GM12891 (cell line): ENCODE data around the gene EFNA4.

Experiments used
- PAX5 ChIP-seq: IDR thresholded peaks from 2 replicates; pipeline ENCODE4 v1.6.1; 2011; ENCODE audit warnings: low read length, moderate library complexity, mild to moderate bottlenecking; ENCODE audit not compliant: insufficient read depth, severe bottlenecking
- POLR2A ChIP-seq: IDR thresholded peaks from 2 replicates; pipeline ENCODE4 v1.6.1; 2011; ENCODE audit warnings: low read depth, low read length, control low read depth
- POLR2AphosphoS5 ChIP-seq: IDR thresholded peaks from 2 replicates; pipeline ENCODE4 v1.6.1; 2011; ENCODE audit warnings: low read depth, low read length, control low read depth
- TAF1 ChIP-seq: IDR thresholded peaks from 2 replicates; pipeline ENCODE4 v1.6.1; 2011; ENCODE audit warnings: low read depth, low read length, control low read depth

GRCh38 chr1:155077346-155077745 lies 13.8 kb downstream of the EFNA4 start:
- TF ChIP-seq POLR2A, result no peak
- TF ChIP-seq TAF1, result no peak
- TF ChIP-seq POLR2AphosphoS5, result no peak
- TF ChIP-seq PAX5, result no peak
